GM04504 (cell line): Measurements from ENCODE around the gene CLSTN3.
A peak's percentile ranks its signal among the peaks of the same experiment; 100 is the strongest.
"Not testable (repeated sequence)": the region's sequence is repeated elsewhere in the genome, so short reads cannot be mapped to it uniquely, and the experiment has no call there.

Source experiments
- DNase-seq: peaks from one replicate; pipeline ENCODE4 v3.0.0-alpha.2; 2012; ENCODE audit warnings: low read depth

Gene CLSTN3

GRCh38 chr12:7150841-7151240 lies 20.7 kb downstream of the CLSTN3 start:
- DNase-seq = no peak

- DNase-seq = no peak
Measured at GRCh38 chr12:7151532-7151931, 21.4 kb downstream of the CLSTN3 start.

GRCh38 chr12:7152818-7153217 lies 22.6 kb downstream of the CLSTN3 start:
- DNase-seq = no peak

- no peak for DNase-seq
Measured at GRCh38 chr12:7154042-7154441, 23.9 kb downstream of the CLSTN3 start.

GRCh38 chr12:7154901-7155470 lies 24.8 kb downstream of the CLSTN3 start:
- DNase-seq = no peak

GRCh38 chr12:7155471-7156034 lies 25.4 kb downstream of the CLSTN3 start:
- no peak for DNase-seq

GRCh38 chr12:7156259-7157197 lies 26.4 kb downstream of the CLSTN3 start:
- no peak for DNase-seq

- no peak for DNase-seq
Measured at GRCh38 chr12:7157391-7157790, 27.2 kb downstream of the CLSTN3 start.

- no peak for DNase-seq
Measured at GRCh38 chr12:7158781-7159609, 28.8 kb downstream of the CLSTN3 start.

- no peak for DNase-seq
Measured at GRCh38 chr12:7160183-7160582, 30.0 kb downstream of the CLSTN3 start.

- DNase-seq = no peak
Measured at GRCh38 chr12:7161327-7161726, 31.2 kb downstream of the CLSTN3 start.

- no peak for DNase-seq
Measured at GRCh38 chr12:7161811-7162210, 31.6 kb downstream of the CLSTN3 start.

GRCh38 chr12:7162691-7163114 lies 32.5 kb downstream of the CLSTN3 start:
- no peak for DNase-seq

- DNase-seq = no peak
Measured at GRCh38 chr12:7169951-7170350, 39.8 kb downstream of the CLSTN3 start.

GRCh38 chr12:7171854-7172253 lies 41.7 kb downstream of the CLSTN3 start:
- DNase-seq = no peak

- no peak for DNase-seq
Measured at GRCh38 chr12:7175493-7175892, 45.3 kb downstream of the CLSTN3 start.

- DNase-seq = no peak
Measured at GRCh38 chr12:7176595-7176994, 46.4 kb downstream of the CLSTN3 start.

- no peak for DNase-seq
Measured at GRCh38 chr12:7178481-7178880, 48.3 kb downstream of the CLSTN3 start.

GRCh38 chr12:7180685-7181084 lies 50.5 kb downstream of the CLSTN3 start:
- no peak for DNase-seq

GRCh38 chr12:7186058-7186457 lies 55.9 kb downstream of the CLSTN3 start:
- not testable (repeated sequence) for DNase-seq

GRCh38 chr12:7188562-7189397 lies 58.6 kb downstream of the CLSTN3 start:
- peak; percentile 40 for DNase-seq
